ENCODE data around the gene MMP3.

The MMP3 gene

DNA sequence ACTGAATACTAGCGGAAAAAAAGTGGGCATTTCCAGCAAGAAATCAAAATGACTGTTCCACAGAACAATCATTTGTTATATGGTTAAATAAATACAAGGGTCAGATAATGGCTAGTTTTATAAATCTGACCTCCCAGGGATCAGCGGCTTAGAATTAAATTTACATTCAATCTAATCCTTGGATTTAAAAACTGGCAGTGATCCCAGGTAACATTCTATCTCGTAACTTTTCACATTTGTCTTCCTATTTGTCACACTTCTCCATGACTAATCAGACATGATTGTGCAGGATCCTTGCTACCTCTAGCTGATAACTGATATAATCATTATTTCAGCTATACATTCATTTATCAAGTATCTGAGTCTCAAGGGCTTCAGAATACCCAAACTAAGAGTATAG lies 2.9 kb upstream of the MMP3 start:
- no peak for TF ChIP-seq ZNF274 (IDR thresholded peaks at IDR 0.05; ENCODE audit: low read depth, low read length)
- no peak overlapping the region for H3K4me3 ChIP-seq (ENCODE audit: low read length)

DNA sequence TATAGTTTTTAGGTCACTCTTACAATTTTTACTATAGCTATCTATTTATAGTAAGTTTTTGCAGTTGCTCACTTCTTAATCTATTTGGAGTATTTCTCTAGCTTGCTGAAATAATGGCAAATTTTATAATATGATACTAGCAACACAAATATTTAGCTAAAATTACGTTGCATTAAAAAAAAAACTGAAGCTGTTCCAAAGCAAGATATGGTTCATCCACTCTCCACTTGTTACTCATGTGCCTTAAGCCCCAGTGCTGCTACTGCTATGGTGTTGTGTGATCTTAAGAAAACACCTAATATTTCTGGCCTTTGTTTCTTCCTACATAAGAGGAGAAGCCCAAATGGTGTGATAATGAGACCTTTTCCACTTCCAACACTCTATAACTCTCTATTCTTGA lies 479 bp downstream of the MMP3 start:
- TF ChIP-seq ZNF274 (IDR thresholded peaks at IDR 0.05; ENCODE audit: low read depth, low read length) = no peak
- H3K4me3 ChIP-seq (ENCODE audit: low read length) = no peak overlapping the region

DNA sequence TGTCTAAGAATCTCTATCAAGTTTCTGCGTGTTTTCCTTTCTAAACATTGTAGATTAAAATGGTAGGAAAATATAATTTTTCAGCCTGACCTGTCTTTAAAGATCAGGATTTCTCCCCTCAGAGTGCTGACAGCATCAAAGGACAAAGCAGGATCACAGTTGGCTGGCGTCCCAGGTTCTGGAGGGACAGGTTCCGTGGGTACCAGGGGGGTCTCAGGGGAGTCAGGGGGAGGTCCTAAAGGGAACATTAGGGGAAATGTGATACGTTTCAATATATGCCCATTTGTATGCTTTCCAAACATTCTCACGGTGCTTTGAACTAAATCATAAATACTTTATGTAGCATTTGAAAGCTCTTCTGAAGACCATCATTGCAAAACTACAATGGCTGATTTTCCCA lies 3.4 kb downstream of the MMP3 start:
- H3K4me3 ChIP-seq (ENCODE audit: low read length) = no peak overlapping the region
- no peak for TF ChIP-seq ZNF274 (IDR thresholded peaks at IDR 0.05; ENCODE audit: low read depth, low read length)

DNA sequence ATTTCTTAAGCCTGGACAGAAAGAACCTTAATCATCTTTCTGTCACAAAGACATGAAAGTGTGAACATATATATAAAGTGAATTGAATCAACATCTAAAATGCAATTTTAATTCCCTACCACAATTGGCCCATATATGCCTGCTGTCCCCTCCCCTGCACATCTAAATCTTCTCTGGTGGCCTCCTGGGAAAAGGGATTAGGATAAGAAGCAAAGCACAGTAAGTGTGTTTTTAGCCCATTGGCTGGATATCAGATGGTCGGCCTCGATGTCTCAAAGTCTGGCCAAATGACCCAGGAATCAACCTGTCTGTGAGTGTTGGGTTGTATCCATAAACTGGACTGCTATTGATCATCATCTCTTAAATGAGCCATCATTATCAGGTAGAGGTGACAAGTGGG lies 5.8 kb downstream of the MMP3 start:
- H3K4me3 ChIP-seq (ENCODE audit: low read length) = no peak overlapping the region
- no peak for TF ChIP-seq ZNF274 (IDR thresholded peaks at IDR 0.05; ENCODE audit: low read depth, low read length)

DNA sequence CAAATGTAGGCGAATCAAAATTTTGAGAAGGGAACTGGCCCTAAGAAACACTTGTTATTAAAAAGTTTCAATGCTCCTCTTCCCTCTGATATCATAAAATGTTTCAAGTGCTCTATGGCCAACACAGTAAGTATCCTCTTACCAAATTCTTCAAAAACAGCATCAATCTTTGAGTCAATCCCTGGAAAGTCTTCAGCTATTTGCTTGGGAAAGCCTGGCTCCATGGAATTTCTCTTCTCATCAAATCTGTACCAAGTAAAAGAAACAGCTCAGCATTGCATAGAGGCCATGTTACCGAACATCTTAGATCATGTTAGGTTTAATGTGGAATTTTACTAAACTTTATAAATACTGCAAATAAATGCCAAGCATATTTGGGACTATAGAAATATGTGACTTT lies 6.3 kb downstream of the MMP3 start:
- TF ChIP-seq ZNF274 (IDR thresholded peaks at IDR 0.05; ENCODE audit: low read depth, low read length) = no peak
- H3K4me3 ChIP-seq (ENCODE audit: low read length) = no peak overlapping the region

DNA sequence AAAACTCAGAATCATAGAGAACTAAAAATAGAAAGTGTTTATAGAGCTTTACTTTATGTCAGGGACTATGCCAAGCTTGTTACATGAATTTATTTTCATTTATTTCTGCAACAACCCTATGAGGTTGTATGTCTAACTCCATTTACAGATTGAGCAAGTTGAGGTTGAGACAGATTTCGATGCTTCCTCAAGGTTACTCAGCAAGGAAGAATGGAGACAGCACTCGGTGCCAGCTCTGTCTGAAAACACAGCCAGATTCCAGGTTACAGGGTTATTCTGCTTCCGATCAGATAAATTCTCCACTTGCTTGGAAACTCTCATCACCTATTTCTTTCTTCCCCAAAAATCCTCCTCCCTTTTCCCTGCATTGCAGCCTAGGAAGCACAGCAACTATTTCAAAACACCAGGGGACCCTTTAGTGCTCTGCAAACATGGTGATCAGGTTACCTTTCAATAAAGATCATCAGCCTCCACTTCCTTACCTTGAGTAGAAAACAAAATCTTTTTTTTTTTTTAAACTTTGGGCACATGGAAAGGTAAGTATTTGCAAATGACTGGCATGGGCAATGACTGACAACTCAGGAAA lies 7.0 kb downstream of the MMP3 start:
- no peak overlapping the region for H3K4me3 ChIP-seq (ENCODE audit: low read length)
- TF ChIP-seq ZNF274 (IDR thresholded peaks at IDR 0.05; ENCODE audit: low read depth, low read length) = no peak

DNA sequence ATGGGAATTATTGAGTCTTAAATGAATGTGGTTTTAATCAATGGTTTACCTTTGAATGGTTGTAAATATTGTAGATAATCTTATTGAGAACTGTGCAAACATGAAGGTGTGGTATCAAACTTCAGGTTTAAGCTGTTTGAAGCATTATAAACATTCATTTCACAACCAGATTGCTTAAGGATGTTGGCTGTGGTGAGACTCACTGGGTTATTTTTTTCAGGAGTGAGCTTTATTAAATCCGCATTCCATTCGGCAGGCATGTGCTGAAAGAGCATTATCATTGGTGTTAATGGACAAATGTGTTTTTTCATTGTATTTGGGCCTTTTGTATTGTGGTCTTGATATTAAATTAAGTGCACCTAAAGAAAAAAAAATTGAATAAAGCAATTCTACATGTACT lies 9.7 kb downstream of the MMP3 start:
- no peak for TF ChIP-seq ZNF274 (IDR thresholded peaks at IDR 0.05; ENCODE audit: low read depth, low read length)
- H3K4me3 ChIP-seq (ENCODE audit: low read length) = no peak overlapping the region

DNA sequence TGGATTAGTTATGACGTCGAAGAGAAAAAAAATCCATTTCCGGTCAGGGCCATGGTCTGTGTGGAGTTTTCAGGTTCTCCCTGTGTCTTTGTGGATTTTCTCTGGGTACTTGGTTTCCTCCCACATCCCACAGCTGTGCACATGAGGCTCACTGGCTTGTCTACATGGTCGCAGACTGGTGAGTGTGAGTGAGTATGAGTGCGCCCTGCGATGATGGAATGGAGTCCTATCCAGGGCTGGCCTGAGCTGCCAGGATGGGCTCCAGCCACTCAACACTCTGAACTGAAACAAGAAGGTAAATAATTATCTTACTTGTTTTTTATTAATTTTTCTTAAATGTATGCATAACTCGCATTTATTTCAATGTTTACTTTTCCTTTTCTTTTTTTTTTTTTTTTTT lies 10.8 kb downstream of the MMP3 start:
- TF ChIP-seq ZNF274 (IDR thresholded peaks at IDR 0.05; ENCODE audit: low read depth, low read length) = no peak
- no peak overlapping the region for H3K4me3 ChIP-seq (ENCODE audit: low read length)

DNA sequence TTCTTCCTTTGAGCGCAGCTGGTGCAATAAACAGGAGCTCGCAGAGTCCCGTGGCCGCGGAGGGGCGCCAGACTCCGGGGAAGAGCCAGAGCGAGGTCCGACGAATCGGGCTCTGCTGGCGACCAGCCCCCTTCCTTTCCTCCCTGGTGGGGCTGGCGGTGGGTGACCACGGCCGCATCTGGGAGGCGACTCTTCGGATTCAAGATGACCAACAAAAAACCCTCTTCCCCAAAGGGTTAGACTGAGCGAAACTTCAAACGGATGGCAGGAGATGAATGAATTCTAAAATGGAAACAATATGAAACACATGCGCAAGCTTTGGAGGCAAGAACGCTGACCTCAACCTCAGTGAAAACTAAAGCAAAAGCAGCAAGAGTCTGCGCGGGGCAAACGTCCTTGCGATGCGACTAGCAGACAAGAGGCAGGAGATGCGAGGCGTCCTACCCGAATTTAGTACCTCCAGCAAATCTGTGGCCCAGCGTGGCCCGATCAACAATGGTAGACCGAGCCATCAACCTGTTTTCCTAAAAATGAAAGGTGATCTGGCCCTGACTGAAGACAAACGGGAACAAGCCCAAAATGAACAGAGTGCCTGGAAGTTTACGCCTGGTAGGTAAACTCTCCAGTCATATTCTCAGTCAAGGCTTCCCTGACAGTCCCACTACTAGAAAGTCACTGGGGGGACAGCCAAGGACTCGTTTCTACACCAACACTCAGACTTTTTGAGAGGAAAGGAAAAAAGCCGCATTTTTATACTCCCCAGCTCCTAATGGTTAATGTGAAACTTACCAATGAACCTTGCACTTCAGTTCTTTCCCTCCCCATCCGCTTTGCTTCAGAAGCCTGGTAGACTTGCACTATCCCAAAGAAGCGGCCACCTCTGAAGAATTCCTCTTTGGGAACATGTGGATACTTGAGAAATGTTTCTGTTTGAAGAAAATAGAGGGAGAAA lies 11.6 kb downstream of the MMP3 start:
- no peak for TF ChIP-seq ZNF274 (IDR thresholded peaks at IDR 0.05; ENCODE audit: low read depth, low read length)
- no peak overlapping the region for H3K4me3 ChIP-seq (ENCODE audit: low read length)

DNA sequence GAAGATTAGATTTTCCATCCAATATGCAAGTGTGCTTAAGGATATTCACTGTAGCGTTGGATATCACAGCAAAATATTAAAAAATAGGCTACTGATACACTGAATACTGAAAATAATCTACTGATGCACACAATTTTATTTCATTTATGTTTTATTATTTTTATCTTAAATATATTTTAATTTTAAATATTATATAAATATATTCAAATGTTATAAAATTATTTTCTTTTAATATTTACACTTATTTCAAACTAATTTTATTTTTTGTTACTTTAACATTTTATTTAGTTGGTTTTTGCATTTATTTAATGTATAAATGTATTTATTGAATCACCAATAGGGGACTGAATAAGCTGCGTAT lies 12.3 kb downstream of the MMP3 start:
- TF ChIP-seq ZNF274 (IDR thresholded peaks at IDR 0.05; ENCODE audit: low read depth, low read length) = no peak
- H3K4me3 ChIP-seq (ENCODE audit: low read length) = no peak overlapping the region

DNA sequence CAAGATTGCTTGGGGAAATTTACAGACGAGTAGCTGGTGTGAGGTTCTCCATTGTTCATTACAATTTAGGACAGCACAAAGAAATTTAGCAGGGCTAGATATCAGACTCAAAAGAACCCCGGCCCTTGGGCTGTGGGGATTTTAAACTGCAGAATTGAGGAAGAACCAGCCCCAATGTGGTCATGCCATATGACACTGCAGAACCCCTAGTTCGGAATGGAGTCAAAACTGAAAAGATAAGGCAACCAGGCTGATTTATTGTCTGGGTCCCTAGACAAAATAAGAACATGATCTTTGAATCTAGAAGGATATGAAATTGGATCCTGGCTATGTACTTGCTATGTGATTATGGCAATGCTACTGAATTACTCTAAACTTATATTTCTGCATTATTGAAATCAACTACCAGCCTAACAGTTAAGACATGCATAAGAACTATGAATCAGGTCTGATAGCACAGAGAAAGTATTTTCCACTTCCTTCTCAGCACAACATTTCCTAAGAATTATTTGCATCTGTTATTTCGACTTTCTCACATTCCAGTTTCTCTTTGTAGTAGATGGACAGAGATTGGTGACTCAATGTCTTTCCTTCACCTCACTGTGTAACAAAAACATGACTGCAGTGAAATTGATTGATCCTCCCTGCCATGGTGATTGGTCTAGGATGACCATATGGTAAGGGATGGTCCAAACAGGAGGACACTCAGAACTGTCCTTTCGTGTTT lies 13.2 kb downstream of the MMP3 start:
- no peak overlapping the region for H3K4me3 ChIP-seq (ENCODE audit: low read length)

DNA sequence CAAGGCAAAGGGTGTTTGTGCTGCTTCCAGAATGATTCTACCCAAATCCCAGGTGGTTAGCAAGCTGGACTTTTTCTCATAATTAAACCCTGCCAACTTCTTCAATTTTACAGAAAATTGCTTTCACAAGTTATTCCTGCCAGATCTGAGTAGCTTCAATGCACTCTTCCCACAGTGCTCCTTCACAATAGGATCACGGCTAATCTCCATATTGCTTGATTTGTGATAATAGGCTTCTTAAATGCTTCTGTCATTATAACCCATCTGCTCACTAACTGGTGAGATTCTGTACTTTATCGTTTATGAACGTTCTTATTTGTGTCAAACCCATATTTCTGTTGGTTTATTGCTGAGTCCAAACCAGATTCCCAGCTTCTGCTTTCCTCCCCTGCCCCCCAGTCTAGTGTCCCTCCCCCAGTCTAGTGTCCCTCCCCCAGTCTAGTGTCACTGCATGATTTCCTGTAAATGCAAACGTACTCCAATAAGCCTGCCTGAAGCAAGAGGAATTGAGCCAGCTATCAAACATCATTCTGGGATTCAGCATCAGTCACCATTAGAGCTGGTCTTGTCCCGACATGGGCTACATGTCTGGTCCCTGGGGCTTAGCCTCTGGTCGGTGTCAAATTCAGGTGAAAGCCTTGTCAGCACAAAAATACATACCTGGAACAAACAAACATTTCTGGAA lies 14.0 kb downstream of the MMP3 start:
- no peak overlapping the region for H3K4me3 ChIP-seq (ENCODE audit: low read length)
- no peak for TF ChIP-seq ZNF274 (IDR thresholded peaks at IDR 0.05; ENCODE audit: low read depth, low read length)

More for the DNA sequence above, 13.2 kb downstream of the MMP3 start:
- TF ChIP-seq ZNF274 (IDR thresholded peaks at IDR 0.05; ENCODE audit: low read depth, low read length) = no peak

DNA sequence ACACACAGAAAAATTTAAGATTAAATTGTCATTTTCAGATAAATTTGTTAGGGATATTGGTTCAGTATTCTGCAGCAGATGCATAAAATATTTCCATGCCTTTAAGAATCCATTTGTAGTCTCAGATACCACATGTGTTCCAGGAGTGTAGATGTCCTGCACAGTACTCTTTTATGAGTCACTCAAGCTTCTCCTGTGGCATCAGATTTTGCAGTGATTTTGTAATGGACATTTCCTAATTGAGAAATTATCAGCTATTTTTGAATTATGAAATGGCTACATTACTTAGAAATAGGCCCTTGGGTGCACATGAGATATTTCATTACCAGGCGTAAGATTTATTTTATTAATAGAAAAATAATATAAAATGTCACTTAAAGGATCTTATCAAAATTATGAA lies 18.9 kb downstream of the MMP3 start:
- no peak for TF ChIP-seq ZNF274 (IDR thresholded peaks at IDR 0.05; ENCODE audit: low read depth, low read length)

DNA sequence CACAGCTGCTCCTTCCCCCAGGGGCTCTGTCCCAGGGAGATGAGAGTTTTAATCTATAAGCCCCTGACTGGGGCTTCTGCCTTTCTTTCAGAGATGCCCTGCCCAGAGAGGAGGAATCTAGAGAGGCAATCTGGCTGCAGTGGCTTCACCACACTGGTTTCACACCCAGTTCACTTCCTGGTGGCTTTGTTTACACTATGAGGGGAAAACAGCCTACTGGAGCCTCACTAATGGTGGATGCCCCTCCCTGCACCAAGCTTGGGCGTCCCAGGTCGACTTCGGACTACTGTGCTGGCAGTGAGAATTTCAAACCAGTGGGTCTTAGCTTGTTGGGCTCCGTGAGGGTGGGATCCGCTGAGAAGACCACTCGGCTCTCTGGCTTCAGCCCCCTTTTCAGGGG lies 23.9 kb downstream of the MMP3 start:
- no peak for TF ChIP-seq ZNF274 (IDR thresholded peaks at IDR 0.05; ENCODE audit: low read depth, low read length)
- H3K4me3 ChIP-seq (ENCODE audit: low read length) = no peak overlapping the region

More for the DNA sequence above, 18.9 kb downstream of the MMP3 start:
- H3K4me3 ChIP-seq (ENCODE audit: low read length) = no peak overlapping the region

Measured in GM08714 (cell line).